HT-29 (cell line): ENCODE measurements around the gene CEP128. TPM values are rescaled to one million over a fixed set of nuclear protein-coding genes. Genes with fewer than 3 reads are reported as not detected.

ENCODE experiments used
- DNase-seq: peaks from one replicate; pipeline ENCODE4 v3.0.0-alpha.2; 2015; ENCODE audit warnings: low spot score
- total RNA-seq: library from RNA; depleted of rRNA; stranded (reverse); fragments of >200 nt; shearing (Covaris generic); gene quantifications from 2 replicates; pipeline ENCODE4 v1.2.3, GENCODE V29; 2014

CEP128 gene
- total RNA-seq, 1 experiment from 2014 or later = 2.6 TPM

- DNase-seq = no peak
Observed at GRCh38 chr14:80681651-80682050, 259.9 kb downstream of the CEP128 start.

- DNase-seq = no peak
Observed at GRCh38 chr14:80679273-80679672, 262.3 kb downstream of the CEP128 start.

GRCh38 chr14:80678436-80678835 lies 263.1 kb downstream of the CEP128 start:
- DNase-seq = no peak

DNA sequence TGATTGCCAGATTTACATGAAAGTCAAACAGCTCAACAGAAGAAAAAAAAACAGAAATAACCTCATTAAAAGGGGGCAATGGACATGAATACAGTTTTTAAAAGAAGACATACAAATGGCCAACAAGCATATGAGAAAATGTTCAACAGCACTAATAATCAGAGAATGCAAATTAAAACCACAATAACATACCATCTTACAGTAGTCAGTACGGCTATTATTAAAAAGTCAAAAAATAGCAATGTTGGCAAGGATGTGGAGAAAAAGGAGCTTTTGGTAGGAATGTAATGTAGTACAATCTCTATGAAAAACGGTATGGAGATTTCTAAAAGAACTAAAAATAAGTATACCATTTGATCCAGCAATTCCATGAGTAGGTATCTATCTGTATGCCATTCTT lies 272.1 kb downstream of the CEP128 start:
- no peak for DNase-seq

DNA sequence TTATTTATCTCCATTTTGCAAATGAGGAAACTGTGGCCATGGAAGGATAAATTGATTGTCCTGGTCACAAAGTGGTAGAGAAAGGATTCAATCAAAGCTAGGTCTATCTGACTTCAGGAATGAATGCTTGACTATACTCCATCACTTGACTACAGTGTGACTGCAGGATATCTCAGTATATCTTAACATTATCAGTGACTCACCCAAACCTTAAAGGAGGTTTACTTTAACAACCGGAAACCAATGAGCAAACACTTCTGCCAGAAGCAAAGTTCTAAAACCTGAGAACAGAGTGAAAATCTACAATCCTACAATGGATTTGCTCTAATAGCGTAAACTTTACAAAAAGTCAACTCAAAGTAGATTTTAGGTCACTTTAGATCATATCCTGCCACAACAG lies 277.0 kb downstream of the CEP128 start:
- peak; percentile 7 for DNase-seq

DNA sequence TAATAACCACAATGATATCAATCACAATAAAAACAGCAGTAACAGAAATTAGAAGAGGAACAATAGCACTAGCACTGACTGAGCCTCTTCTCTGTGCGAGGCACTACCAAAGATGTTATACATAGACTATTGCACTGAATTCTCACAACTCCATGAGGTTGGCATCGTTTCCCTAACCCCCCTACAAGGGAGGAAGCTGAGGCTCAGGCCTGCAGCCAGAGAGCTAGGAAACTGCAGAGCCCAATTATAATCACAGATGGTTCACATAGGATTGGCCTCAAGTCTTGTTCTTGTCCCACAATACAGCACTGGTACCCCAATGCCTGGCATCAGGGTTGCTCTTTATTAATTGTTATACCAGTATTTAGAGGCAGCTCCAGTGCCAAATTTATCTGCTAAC lies 278.0 kb downstream of the CEP128 start:
- no peak for DNase-seq

DNA sequence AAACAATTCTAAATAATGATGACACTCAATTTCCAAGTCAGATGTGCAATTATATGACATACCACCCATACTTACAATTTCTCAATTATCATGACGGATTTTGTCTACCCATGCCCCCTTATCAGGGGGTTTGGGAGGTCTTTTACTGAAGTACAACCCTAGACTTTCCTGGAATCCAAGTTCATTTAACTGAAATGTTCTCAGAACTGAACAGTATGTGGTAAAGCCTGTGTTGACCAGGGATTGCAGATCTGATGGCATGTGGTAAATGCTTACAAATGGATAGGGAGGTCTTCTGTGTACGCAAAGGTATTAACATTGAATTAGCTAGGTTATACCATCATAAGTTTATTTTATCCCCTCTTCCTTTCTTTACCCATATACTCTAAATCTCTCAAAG lies 281.8 kb downstream of the CEP128 start:
- DNase-seq = no peak

GRCh38 chr14:80658733-80659132 lies 282.8 kb downstream of the CEP128 start:
- DNase-seq = no peak

- no peak for DNase-seq
Observed at GRCh38 chr14:80658155-80658554, 283.4 kb downstream of the CEP128 start.

DNA sequence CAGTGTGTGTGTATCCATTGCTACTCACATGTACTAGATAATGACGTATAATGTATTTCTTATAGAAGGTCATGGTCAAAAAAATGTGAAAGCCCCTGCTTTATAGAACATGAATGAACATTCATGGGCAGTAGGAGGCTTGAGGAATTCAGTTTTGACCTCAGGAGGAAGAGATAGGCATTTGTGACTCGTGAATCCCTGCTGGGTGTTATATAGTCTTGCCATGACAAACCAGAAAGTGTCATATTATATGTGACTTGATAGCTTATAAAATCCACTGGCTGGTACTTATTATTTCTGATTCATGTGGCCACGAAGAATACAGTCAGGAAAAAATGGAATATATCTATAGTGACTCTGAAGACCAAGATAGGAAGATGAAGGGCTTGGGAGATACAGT lies 287.6 kb downstream of the CEP128 start:
- no peak for DNase-seq

DNA sequence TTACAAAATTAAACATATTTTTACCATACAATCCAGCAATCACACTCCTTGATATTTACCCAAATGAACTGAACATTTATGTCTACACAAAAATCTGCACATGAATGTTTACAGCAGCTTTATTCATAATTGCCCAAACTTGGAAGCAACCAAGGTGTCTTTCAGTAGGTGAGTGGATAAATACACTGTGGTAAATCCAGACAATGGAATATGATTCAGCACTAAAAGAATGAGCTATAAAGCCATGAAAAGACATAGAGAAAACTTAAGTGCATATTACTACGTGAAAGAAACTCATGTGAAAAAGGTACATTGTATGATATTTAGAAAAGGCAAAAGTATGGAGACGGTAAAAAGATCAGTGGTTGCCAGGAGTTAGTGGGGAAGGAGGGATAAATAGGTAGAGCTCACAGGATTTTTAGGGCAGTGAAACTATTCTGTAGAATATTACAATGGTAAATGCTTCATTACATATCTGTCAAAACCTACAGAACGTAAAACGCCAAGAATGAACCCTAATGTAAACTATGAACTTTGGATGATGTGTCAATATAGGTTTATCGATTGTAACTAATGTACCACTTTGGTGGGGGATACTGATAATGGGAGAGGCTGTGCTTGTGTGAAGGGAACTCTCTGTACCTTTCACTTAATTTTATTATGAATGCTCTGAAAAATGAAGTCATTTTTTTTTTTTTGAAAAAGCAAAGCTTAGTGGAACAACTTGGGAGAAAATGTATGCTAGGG lies 295.7 kb downstream of the CEP128 start:
- no peak for DNase-seq

DNA sequence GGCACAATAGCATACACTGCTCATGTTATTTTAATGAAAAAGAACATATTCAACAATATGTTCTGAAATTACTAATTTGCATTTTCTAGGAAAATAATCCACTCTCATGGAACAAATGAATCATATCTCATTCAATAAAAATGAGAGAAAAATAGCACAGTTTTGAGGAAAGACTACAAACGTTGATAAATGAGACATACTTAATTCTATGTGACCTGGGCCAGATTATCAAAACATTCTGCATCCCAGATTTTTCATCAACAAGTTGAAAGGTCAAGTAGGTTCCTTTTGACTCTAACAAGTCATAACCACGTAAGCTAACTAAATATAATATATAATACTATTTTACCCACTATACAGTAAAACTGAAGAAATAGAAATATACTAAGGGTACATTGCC lies 296.7 kb downstream of the CEP128 start:
- DNase-seq = no peak

- no peak for DNase-seq
Observed at GRCh38 chr14:80638620-80639515, 302.7 kb downstream of the CEP128 start.

DNA sequence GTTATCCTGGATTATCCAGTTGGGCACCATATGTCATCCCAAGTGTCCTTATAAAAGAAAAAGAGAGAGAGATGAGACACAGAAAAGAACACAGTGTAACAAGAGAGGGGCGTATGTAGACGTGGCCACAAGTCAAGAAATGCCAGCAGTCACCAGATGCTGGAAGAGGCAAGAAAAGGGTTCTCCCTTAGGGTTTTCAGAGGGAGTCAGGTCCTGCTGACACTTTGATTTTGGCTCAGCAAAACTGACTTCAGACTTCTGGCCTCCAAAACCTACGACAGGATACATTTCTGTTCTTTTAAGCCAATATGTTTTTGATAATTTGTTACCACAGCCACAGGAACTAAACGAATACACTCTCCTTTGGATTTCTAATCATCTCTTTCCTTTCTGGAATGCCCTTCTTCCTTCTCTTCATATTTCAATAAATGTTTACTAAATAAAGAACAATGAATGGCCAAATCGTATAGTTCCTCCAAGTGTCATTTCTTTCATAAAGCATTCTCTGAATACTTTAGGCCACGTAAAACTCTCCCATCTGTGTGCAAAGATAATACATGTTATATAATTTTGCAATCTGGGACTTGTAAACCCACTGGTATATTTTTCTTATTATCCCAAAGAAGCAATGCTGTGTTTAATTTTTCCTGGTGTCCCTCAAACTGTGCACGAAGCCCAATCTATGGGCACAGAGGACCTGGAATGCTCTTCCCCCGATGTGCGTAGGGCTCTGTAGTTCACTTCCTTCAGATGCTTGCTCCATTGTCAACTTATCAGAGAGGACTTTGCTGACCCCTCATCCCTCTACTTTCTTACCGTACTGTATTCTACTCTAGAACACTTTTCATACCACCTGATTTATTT lies 303.6 kb downstream of the CEP128 start:
- peak; percentile 20 for DNase-seq

DNA sequence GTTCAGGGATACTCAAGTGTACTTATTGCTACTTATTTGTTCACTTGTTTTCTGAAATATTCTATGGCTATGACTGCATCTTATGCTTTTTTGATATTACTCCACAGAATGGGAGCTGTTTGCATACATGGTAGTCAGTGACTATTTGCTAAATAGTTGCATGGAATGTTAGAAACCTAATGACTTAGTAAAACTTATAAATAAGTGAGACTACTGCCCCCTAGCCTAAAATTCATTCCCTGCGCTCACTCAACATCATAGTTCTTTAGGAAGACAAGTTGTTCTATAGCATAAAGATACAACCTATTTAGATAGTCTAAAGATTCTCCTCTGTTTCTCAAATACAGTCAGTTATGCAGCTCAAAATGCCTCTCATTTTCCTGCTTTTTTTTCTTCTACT lies 305.5 kb downstream of the CEP128 start:
- DNase-seq = no peak

- no peak for DNase-seq
Observed at GRCh38 chr14:80634106-80634758, 307.3 kb downstream of the CEP128 start.

DNA sequence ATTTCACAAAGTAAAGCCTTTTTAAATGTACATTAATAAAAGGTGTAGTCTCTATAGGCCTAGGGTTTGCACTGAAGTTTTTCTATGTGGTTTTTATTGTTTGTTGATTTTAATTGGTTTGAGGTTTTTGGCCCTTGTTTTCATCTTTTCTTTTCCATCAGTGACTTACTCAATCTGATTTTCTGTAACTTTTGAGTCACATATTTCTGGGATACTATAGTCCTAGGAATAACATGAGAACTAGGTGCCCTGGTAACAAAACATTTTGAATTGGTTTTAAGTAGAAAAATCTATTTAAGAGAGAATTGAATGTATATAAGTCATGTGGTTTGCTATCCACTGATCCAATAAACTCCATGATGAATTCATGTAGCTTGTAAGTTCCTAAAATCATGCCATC lies 311.9 kb downstream of the CEP128 start:
- no peak for DNase-seq

- DNase-seq = no peak
Observed at GRCh38 chr14:80628547-80628946, 313.0 kb downstream of the CEP128 start.

- DNase-seq = no peak
Observed at GRCh38 chr14:80627745-80628144, 313.8 kb downstream of the CEP128 start.

- DNase-seq = no peak
Observed at GRCh38 chr14:80624581-80624980, 317.0 kb downstream of the CEP128 start.

- no peak for DNase-seq
Observed at GRCh38 chr14:80621701-80622100, 319.8 kb downstream of the CEP128 start.
